ENCODE measurements around the gene GPR171. TPM values are rescaled to one million over a fixed set of nuclear protein-coding genes. Genes with fewer than 3 reads are reported as not detected.

Gene GPR171
- total RNA-seq, 1 donor, result 10.6 TPM

- Histone ChIP-seq H3K4me3 (ENCODE audit: low read length) (no peak overlapping the region), H3K4me1 (ENCODE audit: insufficient read depth, low read length) (peaks cover 7% of the 10 kb centered on the region), H3K9me3 (ENCODE audit: low read depth, low read length) (no peaks in the 10 kb centered on the region), H3K27me3 (ENCODE audit: insufficient read depth, low read length) (no peaks in the 10 kb centered on the region)
Observed at GRCh38 chr3:151199554-151200438, 3.2 kb downstream of the GPR171 start.

- peaks cover 7% of the 10 kb centered on the region for H3K4me1 ChIP-seq (ENCODE audit: insufficient read depth, low read length)
- H3K9me3 ChIP-seq (ENCODE audit: low read depth, low read length), result no peaks in the 10 kb centered on the region
- no peaks in the 10 kb centered on the region for H3K27me3 ChIP-seq (ENCODE audit: insufficient read depth, low read length)
- H3K4me3 ChIP-seq (ENCODE audit: low read length), result no peak overlapping the region
Observed at GRCh38 chr3:151198849-151199248, 4.2 kb downstream of the GPR171 start.

GRCh38 chr3:151197981-151198767 lies 4.8 kb downstream of the GPR171 start:
- Histone ChIP-seq H3K4me3 (ENCODE audit: low read length) (no peak overlapping the region), H3K27me3 (ENCODE audit: insufficient read depth, low read length) (no peaks in the 10 kb centered on the region), H3K4me1 (ENCODE audit: insufficient read depth, low read length) (peaks cover 7% of the 10 kb centered on the region), H3K9me3 (ENCODE audit: low read depth, low read length) (no peaks in the 10 kb centered on the region)

GRCh38 chr3:151197228-151197627 lies 5.8 kb downstream of the GPR171 start:
- H3K27me3 ChIP-seq (ENCODE audit: insufficient read depth, low read length), result no peaks in the 10 kb centered on the region
- H3K4me3 ChIP-seq (ENCODE audit: low read length), result no peak overlapping the region
- peaks cover 7% of the 10 kb centered on the region for H3K4me1 ChIP-seq (ENCODE audit: insufficient read depth, low read length)
- no peaks in the 10 kb centered on the region for H3K9me3 ChIP-seq (ENCODE audit: low read depth, low read length)

DNA sequence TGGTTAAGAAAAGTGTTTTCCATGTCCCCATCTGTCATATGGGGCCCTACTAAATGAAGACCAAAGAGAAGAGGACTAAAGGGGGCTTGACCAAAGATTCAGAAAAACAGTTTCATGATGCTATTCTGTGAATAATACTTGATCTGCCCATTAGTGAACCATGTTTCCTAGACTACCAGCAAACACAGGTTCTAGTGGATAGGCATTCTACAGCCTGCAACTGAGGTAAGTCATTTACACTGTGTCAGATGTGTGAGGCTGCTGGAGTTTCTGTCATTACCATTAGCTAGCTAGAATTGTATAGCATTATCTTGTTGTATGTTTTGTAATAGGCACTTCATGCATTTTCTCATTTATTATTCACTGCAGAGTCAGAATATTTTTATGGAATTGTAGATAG lies 6.6 kb downstream of the GPR171 start:
- no peaks in the 10 kb centered on the region for H3K27me3 ChIP-seq (ENCODE audit: insufficient read depth, low read length)

DNA sequence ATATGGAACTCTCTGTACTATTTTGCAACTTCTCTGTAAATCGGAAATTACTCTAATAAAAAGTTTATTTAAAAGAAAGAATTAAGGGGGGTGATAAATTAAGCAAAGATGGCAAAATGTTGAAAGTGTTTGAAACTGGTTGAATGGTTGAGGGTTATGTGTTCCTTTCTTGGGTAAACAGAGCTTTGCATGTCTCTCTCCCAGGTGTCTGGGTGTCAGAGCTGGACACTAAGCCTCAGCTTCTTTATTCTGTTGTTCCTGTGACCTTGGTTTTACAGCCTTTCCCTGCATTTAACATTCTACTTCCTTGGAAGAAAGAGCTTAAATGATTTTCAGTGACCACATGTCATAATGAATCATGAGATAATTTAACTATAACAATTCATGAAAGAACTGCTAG lies 7.2 kb downstream of the GPR171 start:
- Histone ChIP-seq H3K4me3 (ENCODE audit: low read length) (no peak overlapping the region), H3K4me1 (ENCODE audit: insufficient read depth, low read length) (peaks cover 7% of the 10 kb centered on the region), H3K9me3 (ENCODE audit: low read depth, low read length) (no peaks in the 10 kb centered on the region), H3K27me3 (ENCODE audit: insufficient read depth, low read length) (no peaks in the 10 kb centered on the region)

More for the DNA sequence above, 6.6 kb downstream of the GPR171 start:
- Histone ChIP-seq H3K4me3 (ENCODE audit: low read length) (no peak overlapping the region), H3K4me1 (ENCODE audit: insufficient read depth, low read length) (peaks cover 7% of the 10 kb centered on the region), H3K9me3 (ENCODE audit: low read depth, low read length) (no peaks in the 10 kb centered on the region)

GRCh38 chr3:151192545-151192944 lies 10.5 kb downstream of the GPR171 start:
- Histone ChIP-seq H3K27me3 (ENCODE audit: insufficient read depth, low read length) (no peaks in the 10 kb centered on the region), H3K4me1 (ENCODE audit: insufficient read depth, low read length) (no peaks in the 10 kb centered on the region), H3K9me3 (ENCODE audit: low read depth, low read length) (no peaks in the 10 kb centered on the region), H3K4me3 (ENCODE audit: low read length) (no peak overlapping the region)

DNA sequence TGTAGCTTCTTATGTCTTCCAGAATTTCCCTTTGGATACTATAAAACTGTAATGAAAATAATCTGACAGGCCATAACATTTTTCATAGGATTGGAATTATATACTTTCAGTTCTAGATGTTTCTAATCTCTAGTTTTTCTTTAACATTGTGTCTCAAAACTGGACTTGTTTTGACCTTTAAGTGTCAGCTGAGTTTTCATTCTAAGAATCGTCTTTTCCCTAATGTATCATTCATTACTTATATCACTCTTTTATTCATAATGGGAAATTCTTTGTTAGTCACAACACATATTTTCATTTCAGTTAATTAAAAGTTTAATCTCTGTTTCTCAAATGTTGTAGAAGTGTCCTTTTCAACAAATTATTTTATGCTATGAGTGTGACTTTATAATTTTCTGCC lies 11.9 kb downstream of the GPR171 start:
- no peaks in the 10 kb centered on the region for H3K9me3 ChIP-seq (ENCODE audit: low read depth, low read length)
- H3K27me3 ChIP-seq (ENCODE audit: insufficient read depth, low read length), result no peaks in the 10 kb centered on the region
- no peaks in the 10 kb centered on the region for H3K4me1 ChIP-seq (ENCODE audit: insufficient read depth, low read length)
- no peak overlapping the region for H3K4me3 ChIP-seq (ENCODE audit: low read length)

GRCh38 chr3:151183265-151183671 lies 19.7 kb downstream of the GPR171 start:
- no peak overlapping the region for H3K4me3 ChIP-seq (ENCODE audit: low read length)
- peaks cover 3% of the 10 kb centered on the region for H3K4me1 ChIP-seq (ENCODE audit: insufficient read depth, low read length)
- H3K9me3 ChIP-seq (ENCODE audit: low read depth, low read length), result no peaks in the 10 kb centered on the region
- no peaks in the 10 kb centered on the region for H3K27me3 ChIP-seq (ENCODE audit: insufficient read depth, low read length)

DNA sequence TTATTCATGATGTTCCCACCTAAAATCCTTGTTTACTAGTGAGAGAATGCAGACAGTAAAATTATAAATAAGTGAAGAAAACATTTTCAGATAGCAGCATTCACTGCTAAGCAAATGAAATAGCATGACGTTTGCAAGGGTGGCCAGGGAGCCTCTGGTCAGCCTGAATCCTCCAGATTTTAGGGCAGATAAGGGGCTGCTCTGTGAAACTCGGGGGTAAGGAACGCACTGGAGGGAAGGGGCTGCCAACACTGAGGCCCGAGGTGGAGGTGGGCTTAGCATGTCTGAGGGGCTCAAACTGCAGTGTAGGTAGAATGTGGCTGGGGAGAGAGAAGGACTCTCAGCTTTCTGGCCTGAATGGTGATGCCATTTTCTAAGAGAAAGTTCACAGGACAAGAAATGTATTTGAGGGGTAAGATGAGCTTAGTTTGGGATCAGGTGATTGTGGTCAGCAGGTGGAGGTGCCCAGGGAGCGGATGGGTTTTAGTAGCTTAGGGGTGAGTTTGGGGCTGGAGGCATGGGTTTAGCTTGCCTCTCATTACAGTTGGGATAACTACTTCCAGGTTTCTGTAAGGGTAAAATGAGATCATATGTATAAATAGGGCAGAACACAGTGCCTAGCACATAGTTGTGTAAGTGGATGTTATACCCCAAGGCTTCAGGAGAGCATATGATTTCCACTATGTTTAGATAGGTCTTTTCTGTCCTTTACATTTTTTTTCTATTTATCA lies 20.5 kb downstream of the GPR171 start:
- H3K27me3 ChIP-seq (ENCODE audit: insufficient read depth, low read length), result no peaks in the 10 kb centered on the region
- no peaks in the 10 kb centered on the region for H3K9me3 ChIP-seq (ENCODE audit: low read depth, low read length)
- H3K4me1 ChIP-seq (ENCODE audit: insufficient read depth, low read length), result peaks cover 3% of the 10 kb centered on the region
- H3K4me3 ChIP-seq (ENCODE audit: low read length), result no peak overlapping the region

DNA sequence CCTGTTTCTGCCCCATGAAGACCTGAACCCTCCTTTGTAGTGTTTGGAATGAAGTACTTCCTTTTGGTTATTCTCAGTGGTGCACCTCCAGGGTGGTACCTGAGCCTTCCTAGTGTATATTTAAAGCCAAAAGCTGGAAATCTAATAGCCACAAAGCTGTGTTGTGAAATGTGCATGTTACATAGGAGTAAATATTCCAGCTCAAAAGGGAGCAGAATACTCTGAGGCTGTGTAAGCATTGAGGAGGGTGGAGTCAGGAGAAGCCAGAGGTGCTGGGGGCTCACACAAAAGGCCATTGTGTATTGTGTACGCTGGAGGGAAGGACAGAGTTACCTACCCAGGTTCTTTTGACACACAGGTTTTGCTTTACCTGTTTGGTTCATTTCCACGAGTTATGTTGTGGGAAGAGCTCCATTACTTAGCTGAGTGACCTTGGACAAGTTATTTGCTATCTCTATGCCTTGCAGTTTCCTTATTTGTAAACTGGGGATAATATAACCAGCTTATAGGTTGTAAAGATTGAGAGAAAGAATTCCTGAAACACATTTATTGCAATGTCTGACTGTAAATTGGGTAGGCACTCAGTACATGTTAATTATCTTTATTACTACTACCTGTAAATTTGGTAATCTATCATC lies 24.7 kb downstream of the GPR171 start:
- H3K4me1 ChIP-seq (ENCODE audit: insufficient read depth, low read length), result peaks cover 7% of the 10 kb centered on the region
- H3K27me3 ChIP-seq (ENCODE audit: insufficient read depth, low read length), result no peaks in the 10 kb centered on the region
- H3K9me3 ChIP-seq (ENCODE audit: low read depth, low read length), result no peaks in the 10 kb centered on the region
- no peak overlapping the region for H3K4me3 ChIP-seq (ENCODE audit: low read length)

DNA sequence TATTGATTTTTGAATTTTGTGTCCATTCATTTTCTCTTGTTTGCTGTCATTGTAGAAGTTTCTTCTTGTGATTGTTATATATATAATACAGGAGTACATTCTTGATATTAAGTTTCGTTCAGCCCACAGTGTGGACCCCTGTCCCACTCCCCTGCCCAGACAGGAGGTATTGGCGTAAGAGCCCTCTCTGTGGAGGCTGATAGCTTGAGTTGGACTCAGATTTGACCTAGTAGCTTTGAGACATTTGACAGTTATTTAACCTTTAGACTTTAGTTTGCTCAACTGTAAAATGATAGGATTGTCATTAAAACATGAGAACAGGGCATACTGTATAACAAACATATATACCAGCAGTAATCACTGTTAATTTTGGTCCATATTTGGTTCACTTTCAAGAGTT lies 27.1 kb downstream of the GPR171 start:
- no peaks in the 10 kb centered on the region for H3K27me3 ChIP-seq (ENCODE audit: insufficient read depth, low read length)
- no peaks in the 10 kb centered on the region for H3K9me3 ChIP-seq (ENCODE audit: low read depth, low read length)
- H3K4me3 ChIP-seq (ENCODE audit: low read length), result no peak overlapping the region
- H3K4me1 ChIP-seq (ENCODE audit: insufficient read depth, low read length), result peaks cover 22% of the 10 kb centered on the region

GRCh38 chr3:151174351-151174750 lies 28.7 kb downstream of the GPR171 start:
- Histone ChIP-seq H3K4me1 (ENCODE audit: insufficient read depth, low read length) (peaks cover 38% of the 10 kb centered on the region), H3K4me3 (ENCODE audit: low read length) (no peak overlapping the region), H3K9me3 (ENCODE audit: low read depth, low read length) (no peaks in the 10 kb centered on the region), H3K27me3 (ENCODE audit: insufficient read depth, low read length) (no peaks in the 10 kb centered on the region)

DNA sequence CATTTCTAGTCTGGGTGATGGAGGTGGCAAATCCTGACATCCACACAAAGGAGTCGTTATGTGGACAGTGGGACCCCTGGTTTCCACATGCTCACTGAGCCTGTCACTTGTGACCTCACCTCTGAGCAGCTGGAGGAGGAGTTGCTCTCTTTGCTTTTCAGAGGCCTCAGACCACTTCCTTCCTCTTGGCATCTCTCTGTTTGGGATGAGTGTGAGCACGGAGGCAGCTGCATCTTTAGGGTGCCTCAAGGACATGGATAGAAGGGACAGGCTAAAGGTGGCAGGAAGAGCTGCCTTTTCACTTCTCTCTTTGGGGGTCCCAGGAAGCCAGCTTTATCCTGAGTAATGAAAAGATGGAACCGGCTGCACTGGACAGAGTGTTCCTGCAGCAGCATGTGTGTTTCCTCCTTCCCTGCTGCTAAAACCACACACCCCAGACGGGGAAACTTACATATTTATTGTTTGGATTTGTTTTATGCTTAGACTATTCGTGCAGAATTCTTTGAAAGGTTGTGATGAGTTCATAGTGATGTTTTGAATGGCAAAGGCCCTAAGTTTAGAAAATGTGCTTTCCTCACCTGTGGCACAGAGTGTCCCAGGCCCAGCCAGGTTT lies 31.8 kb downstream of the GPR171 start:
- H3K9me3 ChIP-seq (ENCODE audit: low read depth, low read length), result no peaks in the 10 kb centered on the region
- no peaks in the 10 kb centered on the region for H3K27me3 ChIP-seq (ENCODE audit: insufficient read depth, low read length)
- H3K4me1 ChIP-seq (ENCODE audit: insufficient read depth, low read length), result peaks cover 50% of the 10 kb centered on the region
- no peak overlapping the region for H3K4me3 ChIP-seq (ENCODE audit: low read length)
